K562 (cell line): ENCODE results near the gene IL10RB. TPM values are rescaled to one million over a fixed set of nuclear protein-coding genes. Genes with fewer than 3 reads are reported as not detected.

ENCODE experiments used
- ARNT ChIP-seq, 2 experiments: fragments of 450-650 bp; IDR thresholded peaks; 2 replicates each; pipeline ENCODE4 v1.6.1; 2016; ENCODE audit warnings: mild to moderate bottlenecking in 1 of 2
- FOXJ3 ChIP-seq: sonication (generic); formaldehyde crosslinking; IDR thresholded peaks from 2 replicates; pipeline ENCODE4 v1.4.0; 2020; ENCODE audit warnings: mild to moderate bottlenecking, missing genetic modification reagents
- GABPB1 ChIP-seq: sonication (generic); formaldehyde crosslinking; IDR thresholded peaks from 2 replicates; pipeline ENCODE4 v1.8.0; 2022; ENCODE audit warnings: mild to moderate bottlenecking, missing genetic modification reagents
- GATA2 ChIP-seq: sonication (generic); formaldehyde crosslinking; IDR thresholded peaks from 2 replicates; pipeline ENCODE4 v1.4.0; 2020; ENCODE audit warnings: mild to moderate bottlenecking, missing genetic modification reagents
- LCOR ChIP-seq: sonication (generic); formaldehyde crosslinking; IDR thresholded peaks from 2 replicates; pipeline ENCODE4 v1.8.0; 2022; ENCODE audit warnings: mild to moderate bottlenecking, missing genetic modification reagents
- MEIS2 ChIP-seq: fragments of 450-650 bp; IDR thresholded peaks from 2 replicates; pipeline ENCODE4 v1.6.1; 2014; ENCODE audit warnings: mild to moderate bottlenecking; ENCODE audit not compliant: partially characterized antibody
- NKRF ChIP-seq: fragments of 450-650 bp; IDR thresholded peaks from 2 replicates; pipeline ENCODE4 v1.6.1; 2016; ENCODE audit warnings: borderline replicate concordance
- REST ChIP-seq, 2 experiments: fragments of 450-650 bp; formaldehyde crosslinking in 1 of 2; IDR thresholded peaks; 2 replicates each; pipeline versions ENCODE4 v1.4.0 to v1.6.1; 2014 to 2020; ENCODE audit warnings: mild to moderate bottlenecking in 2 of 2, borderline replicate concordance in 1 of 2, low read depth in 1 of 2
- SMARCA4 ChIP-seq: fragments of 450-650 bp; IDR thresholded peaks from 2 replicates; pipeline ENCODE4 v1.6.1; 2016
- TAL1 ChIP-seq: fragments of 450-650 bp; IDR thresholded peaks from 2 replicates; pipeline ENCODE4 v1.6.1; 2016; ENCODE audit warnings: mild to moderate bottlenecking
- THAP7 ChIP-seq: fragments of 250-450 bp; sonication (Bioruptor Pico); IDR thresholded peaks from 2 replicates; pipeline ENCODE4 v1.5.0; 2021
- TRIM25 ChIP-seq: fragments of 450-650 bp; IDR thresholded peaks from 2 replicates; pipeline ENCODE4 v1.7.0; 2016; ENCODE audit warnings: borderline replicate concordance
- ZFPM2 ChIP-seq: fragments of 250-450 bp; sonication (Bioruptor Pico); IDR thresholded peaks from 2 replicates; pipeline ENCODE4 v1.5.1; 2022; ENCODE audit warnings: mild to moderate bottlenecking
- ZNF668 ChIP-seq: fragments of 250-450 bp; sonication (Bioruptor Pico); IDR thresholded peaks from 2 replicates; pipeline ENCODE4 v1.8.0; 2022; ENCODE audit warnings: mild to moderate bottlenecking, inconsistent platforms
- ZZZ3 ChIP-seq: fragments of 450-650 bp; IDR thresholded peaks from 2 replicates; pipeline ENCODE4 v1.6.1; 2016; ENCODE audit warnings: antibody characterized with exemption, mild to moderate bottlenecking, moderate library complexity
- polyA plus RNA-seq, 8 experiments: library from polyadenylated mRNA; depleted of rRNA in 4 of 8; stranded (reverse) in 5 of 8; unstranded in 3 of 8; fragments of >200 nt; fragmentation: Nextera tagmentation in 2 of 8; fragmentation: Illumina TruSeq in 1 of 8; extraction: Ambion mirVana in 2 of 8; extraction: Trizol in 1 of 8; gene quantifications; 2 replicates each; pipeline versions ENCODE4 v1.2.1 to v1.2.3, GENCODE V29; 2011 to 2014; ENCODE audit warnings: inconsistent platforms in 1 of 8, missing spikeins in 1 of 8
- total RNA-seq, 7 experiments: library from RNA; depleted of rRNA in 6 of 7; stranded (reverse); fragments of >200 nt in 6 of 7; fragmentation: Illumina TruSeq in 2 of 7; extraction: Trizol in 2 of 7; gene quantifications; 2 replicates each; pipeline versions ENCODE4 v1.2.1 to v1.2.3, GENCODE V29; 2011 to 2021; ENCODE audit warnings: low replicate concordance in 1 of 7

IL10RB gene
- total and polyA plus RNA-seq, 9 of the 15 experiments (the other 6 are each of a cell fraction or from before 2014, with no cell fraction given), result 10.9 to 33.8 (median 23.0) TPM

- TF ChIP-seq REST (IDR thresholded peaks at IDR 0.05; ENCODE audit: borderline replicate concordance), result no peak; the same call in 1 of the 2 replicates
- no peak for TF ChIP-seq REST (CRISPR knock-in tag; IDR thresholded peaks at IDR 0.05; ENCODE audit: low read depth)
- TF ChIP-seq ZFPM2 (CRISPR knock-in tag), result no peak
- TF ChIP-seq ZNF668, result no peak
- TF ChIP-seq NKRF, result no peak
- TF ChIP-seq ZZZ3, result no peak
- TF ChIP-seq GABPB1 (CRISPR knock-in tag), result no peak
- TF ChIP-seq TRIM25, result no peak
- peak; percentile 69 for TF ChIP-seq TAL1
- no peak for TF ChIP-seq THAP7 (CRISPR knock-in tag)
- TF ChIP-seq SMARCA4, result peak; percentile 60; the same call in 1 of the 2 replicates
- no peak for TF ChIP-seq LCOR (CRISPR knock-in tag)
- no peak for TF ChIP-seq GATA2 (CRISPR knock-in tag)
- no peak for TF ChIP-seq ARNT (IDR thresholded peaks at IDR 0.05)
- no peak for TF ChIP-seq MEIS2
- TF ChIP-seq FOXJ3, result no peak
Observed at GRCh38 chr21:33308586-33309490, 42.7 kb downstream of the IL10RB start (continued).
